H1 (cell line): ENCODE data around the gene LPAR3.

ENCODE experiments used
- EZH2 ChIP-seq: fragments of 200-600 bp; sonication (generic); IDR thresholded peaks from 2 replicates; pipeline ENCODE4 v1.7.1; 2012; ENCODE audit warnings: low read depth, mild to moderate bottlenecking, moderate library complexity, low read length, inconsistent platforms; ENCODE audit not compliant: severe bottlenecking
- JUN ChIP-seq: IDR thresholded peaks from 2 replicates; pipeline ENCODE4 v1.6.1; 2011; ENCODE audit warnings: low read depth, mild to moderate bottlenecking, improper control_type of control experiment, low read length
- KDM5A ChIP-seq: fragments of 200-600 bp; IDR thresholded peaks from 2 replicates; pipeline ENCODE4 v1.7.1; 2012; ENCODE audit warnings: mild to moderate bottlenecking, low read length, inconsistent platforms, mixed read lengths
- SUZ12 ChIP-seq: fragments of 200-600 bp; sonication (generic); IDR thresholded peaks from 2 replicates; pipeline ENCODE4 v1.6.1; 2012; ENCODE audit warnings: mild to moderate bottlenecking, inconsistent platforms, low read length, moderate library complexity, mixed read lengths
- TAF1 ChIP-seq: IDR thresholded peaks from 2 replicates; pipeline ENCODE4 v1.6.1; 2011; ENCODE audit warnings: mild to moderate bottlenecking, low read depth, low read length
- TEAD4 ChIP-seq: IDR thresholded peaks from 2 replicates; pipeline ENCODE4 v1.6.1; 2012; ENCODE audit warnings: low read depth, low read length, inconsistent platforms, mixed read lengths
- TF ChIP-seq, protein P1 (sequence below), 3 experiments: IDR thresholded peaks; 1 replicate in 2 of 3; 2 replicates in 1 of 3; pipeline versions ENCODE4 v1.5.1 to v1.6.1; 2011; ENCODE audit warnings: low read length in 3 of 3, mild to moderate bottlenecking in 3 of 3, inconsistent platforms in 2 of 3, low read depth in 1 of 3, moderate library complexity in 1 of 3; ENCODE audit not compliant: insufficient read depth in 1 of 3; ENCODE audit errors: control extremely low read depth in 1 of 3

DNA sequence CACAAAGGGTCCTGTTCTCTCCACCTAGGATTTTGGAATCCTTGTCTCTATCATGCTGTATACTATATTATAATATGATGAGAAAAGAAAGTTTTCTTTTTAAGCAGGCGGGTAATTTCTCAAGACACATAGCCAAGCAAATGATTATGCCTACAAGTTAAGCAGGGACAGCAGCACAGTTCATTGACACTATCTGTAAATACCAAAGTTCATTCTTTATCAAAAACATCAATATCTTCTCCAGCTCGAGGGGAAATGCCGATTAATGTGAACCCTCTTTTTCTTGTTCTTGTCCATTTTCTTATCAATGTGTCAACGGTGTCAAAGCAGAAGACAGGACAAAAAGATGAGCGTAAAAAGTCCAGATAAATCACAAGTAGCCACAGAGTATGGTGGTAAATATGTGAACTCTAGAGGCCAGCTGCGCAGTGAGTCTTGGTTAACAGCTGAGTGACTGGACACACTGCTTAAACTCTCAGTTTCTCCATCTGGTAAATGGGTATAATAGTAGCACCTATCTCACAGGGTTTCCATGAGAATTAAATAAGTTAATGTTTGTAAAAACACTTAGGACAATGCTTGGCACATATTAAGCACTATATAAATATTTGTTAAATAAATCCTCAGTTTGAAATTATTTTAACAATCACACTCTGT lies 30.9 kb downstream of the LPAR3 start:
- TF ChIP-seq SUZ12 (no peak), EZH2 (no peak), JUN (no peak), TAF1 (no peak), TEAD4 (no peak), KDM5A (no peak)
- TF ChIP-seq, protein P1, sequence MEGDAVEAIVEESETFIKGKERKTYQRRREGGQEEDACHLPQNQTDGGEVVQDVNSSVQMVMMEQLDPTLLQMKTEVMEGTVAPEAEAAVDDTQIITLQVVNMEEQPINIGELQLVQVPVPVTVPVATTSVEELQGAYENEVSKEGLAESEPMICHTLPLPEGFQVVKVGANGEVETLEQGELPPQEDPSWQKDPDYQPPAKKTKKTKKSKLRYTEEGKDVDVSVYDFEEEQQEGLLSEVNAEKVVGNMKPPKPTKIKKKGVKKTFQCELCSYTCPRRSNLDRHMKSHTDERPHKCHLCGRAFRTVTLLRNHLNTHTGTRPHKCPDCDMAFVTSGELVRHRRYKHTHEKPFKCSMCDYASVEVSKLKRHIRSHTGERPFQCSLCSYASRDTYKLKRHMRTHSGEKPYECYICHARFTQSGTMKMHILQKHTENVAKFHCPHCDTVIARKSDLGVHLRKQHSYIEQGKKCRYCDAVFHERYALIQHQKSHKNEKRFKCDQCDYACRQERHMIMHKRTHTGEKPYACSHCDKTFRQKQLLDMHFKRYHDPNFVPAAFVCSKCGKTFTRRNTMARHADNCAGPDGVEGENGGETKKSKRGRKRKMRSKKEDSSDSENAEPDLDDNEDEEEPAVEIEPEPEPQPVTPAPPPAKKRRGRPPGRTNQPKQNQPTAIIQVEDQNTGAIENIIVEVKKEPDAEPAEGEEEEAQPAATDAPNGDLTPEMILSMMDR (IDR thresholded peaks at IDR 0.05; ENCODE audit: control extremely low read depth in 1 of 3, insufficient read depth in 1 of 3, low read depth in 1 of 3, low read length in 3 of 3): no peak
